Fibroblast of lung (primary cell): ENCODE results near the gene CFAP91. TPM values are rescaled to one million over a fixed set of nuclear protein-coding genes. Genes with fewer than 3 reads are reported as not detected.

Experiments used
- DNase-seq, 2 donors: peaks; one replicate each; pipeline versions ENCODE4 v3.0.0 to v3.0.0-alpha.2; 2010; ENCODE audit warnings: low read depth in 2 of 2
- H2AFZ ChIP-seq: 2 replicates; pipeline ENCODE4 v1.5.1; 2012; ENCODE audit warnings: low read length, control low read depth, inconsistent platforms
- H3K27ac ChIP-seq: 2 replicates; pipeline ENCODE4 v1.5.1; 2011; ENCODE audit warnings: low read length, control low read depth; ENCODE audit not compliant: insufficient read depth
- H3K27me3 ChIP-seq: 2 replicates; pipeline ENCODE4 v1.5.1; 2011; ENCODE audit warnings: mild to moderate bottlenecking, low read length; ENCODE audit not compliant: control insufficient read depth, insufficient read depth
- H3K36me3 ChIP-seq: 2 replicates; pipeline ENCODE4 v1.5.1; 2011; ENCODE audit warnings: low read length; ENCODE audit not compliant: control insufficient read depth, insufficient read depth
- H3K4me1 ChIP-seq: 2 replicates; pipeline ENCODE4 v1.5.1; 2011; ENCODE audit warnings: low read length; ENCODE audit not compliant: control insufficient read depth, insufficient read depth; ENCODE audit errors: extremely low read depth
- H3K4me2 ChIP-seq: 2 replicates; pipeline ENCODE4 v1.5.1; 2011; ENCODE audit warnings: low read length, control low read depth; ENCODE audit not compliant: insufficient read depth; ENCODE audit errors: extremely low read depth
- H3K4me3 ChIP-seq, 4 experiments: fragments of 200-600 bp in 1 of 4; sonication (generic) in 1 of 4; replicated peaks in 1 of 4; 2 replicates each; pipeline ENCODE4 v1.5.1; 2011 to 2016; ENCODE audit warnings: low read length in 4 of 4, low read depth in 3 of 4, mild to moderate bottlenecking in 3 of 4, control low read depth in 2 of 4, inconsistent platforms in 1 of 4, mixed read lengths in 1 of 4; ENCODE audit not compliant: insufficient read depth in 1 of 4; ENCODE audit errors: control extremely low read depth in 1 of 4
- H3K79me2 ChIP-seq: 2 replicates; pipeline ENCODE4 v1.5.1; 2012; ENCODE audit warnings: mild to moderate bottlenecking, low read length, inconsistent platforms; ENCODE audit not compliant: control insufficient read depth, insufficient read depth
- H3K9ac ChIP-seq: 2 replicates; pipeline ENCODE4 v1.5.1; 2011; ENCODE audit warnings: mild to moderate bottlenecking, low read length, control low read depth; ENCODE audit not compliant: insufficient read depth
- H3K9me3 ChIP-seq: 2 replicates; pipeline ENCODE4 v1.5.1; 2012; ENCODE audit warnings: low read depth, low read length; ENCODE audit not compliant: control insufficient read depth, insufficient read depth
- H4K20me1 ChIP-seq: 2 replicates; pipeline ENCODE4 v1.5.1; 2011; ENCODE audit warnings: low read length; ENCODE audit not compliant: control insufficient read depth, insufficient read depth; ENCODE audit errors: extremely low read depth
- EZH2 ChIP-seq: IDR thresholded peaks from 2 replicates; pipeline ENCODE4 v1.5.1; 2012; ENCODE audit warnings: low read length, control low read depth, mild to moderate bottlenecking; ENCODE audit errors: missing control alignments
- polyA plus RNA-seq, 2 donors: library from polyadenylated mRNA; depleted of rRNA in 1 of 2; stranded (reverse) in 1 of 2; unstranded in 1 of 2; fragments of >200 nt; gene quantifications; 2 replicates each; pipeline ENCODE4 v1.2.1, GENCODE V29; 2011 to 2012; ENCODE audit warnings: missing spikeins in 1 of 2
- total RNA-seq: library from RNA; depleted of rRNA; stranded (reverse); fragments of >200 nt; gene quantifications from 2 replicates; pipeline ENCODE4 v1.2.1, GENCODE V29; 2014
- TF ChIP-seq, protein P1 (sequence below), 2 donors: IDR thresholded peaks in 1 of 2; conservative IDR thresholded peaks in 1 of 2; 1 replicate in 1 of 2; 2 replicates in 1 of 2; pipeline ENCODE4 v1.5.1; 2011 to 2012; ENCODE audit warnings: low read length in 2 of 2, control low read depth in 1 of 2, inconsistent platforms in 1 of 2, low read depth in 1 of 2, mild to moderate bottlenecking in 1 of 2

Gene CFAP91
- total and polyA plus RNA-seq, 2 donors (not counting 1 experiment from before 2014, with no cell fraction given), result 0.02 to 0.17 TPM

DNA sequence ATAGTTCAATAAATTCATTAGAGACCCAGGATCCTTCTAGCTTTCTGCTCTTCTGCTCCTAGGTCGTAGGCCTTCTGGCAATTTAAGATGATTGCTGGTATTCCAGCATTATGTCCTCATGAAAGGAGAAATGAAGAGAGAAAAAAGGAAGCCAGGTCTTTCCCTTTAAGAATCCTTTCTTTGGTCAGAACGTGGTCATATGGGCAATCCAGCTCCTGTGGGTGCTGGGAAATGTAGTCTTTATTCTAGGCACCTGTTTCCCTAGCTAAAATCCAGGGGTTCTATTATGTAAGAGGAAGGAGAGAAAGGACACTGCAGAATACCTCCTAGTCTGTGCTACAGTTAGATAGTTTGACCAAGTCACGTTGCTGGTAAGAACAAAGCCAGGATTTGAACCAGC is 43.6 kb downstream of the CFAP91 start:
- Histone ChIP-seq H3K4me2 (no peak overlapping the region), H3K9ac (no peak overlapping the region), H3K4me1 (no peaks in the 10 kb centered on the region), H3K36me3 (no peaks in the 10 kb centered on the region), H3K27me3 (no peaks in the 10 kb centered on the region), H3K27ac (no peak overlapping the region), H2AFZ (no peak overlapping the region), H3K4me3 (no peak overlapping the region), H4K20me1 (no peaks in the 10 kb centered on the region), H3K9me3 (no peaks in the 10 kb centered on the region), H3K79me2 (no peaks in the 10 kb centered on the region)
- no peak for TF ChIP-seq EZH2
- TF ChIP-seq, protein P1, sequence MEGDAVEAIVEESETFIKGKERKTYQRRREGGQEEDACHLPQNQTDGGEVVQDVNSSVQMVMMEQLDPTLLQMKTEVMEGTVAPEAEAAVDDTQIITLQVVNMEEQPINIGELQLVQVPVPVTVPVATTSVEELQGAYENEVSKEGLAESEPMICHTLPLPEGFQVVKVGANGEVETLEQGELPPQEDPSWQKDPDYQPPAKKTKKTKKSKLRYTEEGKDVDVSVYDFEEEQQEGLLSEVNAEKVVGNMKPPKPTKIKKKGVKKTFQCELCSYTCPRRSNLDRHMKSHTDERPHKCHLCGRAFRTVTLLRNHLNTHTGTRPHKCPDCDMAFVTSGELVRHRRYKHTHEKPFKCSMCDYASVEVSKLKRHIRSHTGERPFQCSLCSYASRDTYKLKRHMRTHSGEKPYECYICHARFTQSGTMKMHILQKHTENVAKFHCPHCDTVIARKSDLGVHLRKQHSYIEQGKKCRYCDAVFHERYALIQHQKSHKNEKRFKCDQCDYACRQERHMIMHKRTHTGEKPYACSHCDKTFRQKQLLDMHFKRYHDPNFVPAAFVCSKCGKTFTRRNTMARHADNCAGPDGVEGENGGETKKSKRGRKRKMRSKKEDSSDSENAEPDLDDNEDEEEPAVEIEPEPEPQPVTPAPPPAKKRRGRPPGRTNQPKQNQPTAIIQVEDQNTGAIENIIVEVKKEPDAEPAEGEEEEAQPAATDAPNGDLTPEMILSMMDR (conservative IDR thresholded peaks at IDR 0.05 in 1 of 2, IDR thresholded peaks at IDR 0.05 in 1 of 2; ENCODE audit: low read depth in 1 of 2, low read length in 2 of 2), result no peak
- no peak for DNase-seq

GRCh38 chr3:119747357-119747756 is 44.5 kb downstream of the CFAP91 start:
- H3K9me3 ChIP-seq, result no peaks in the 10 kb centered on the region
- H3K4me2 ChIP-seq, result no peak overlapping the region
- no peaks in the 10 kb centered on the region for H3K4me1 ChIP-seq
- DNase-seq, result no peak
- no peaks in the 10 kb centered on the region for H4K20me1 ChIP-seq
- H3K36me3 ChIP-seq, result no peaks in the 10 kb centered on the region
- no peak overlapping the region for H3K9ac ChIP-seq
- H2AFZ ChIP-seq, result no peak overlapping the region
- TF ChIP-seq, protein P1 (conservative IDR thresholded peaks at IDR 0.05 in 1 of 2, IDR thresholded peaks at IDR 0.05 in 1 of 2; ENCODE audit: low read depth in 1 of 2, low read length in 2 of 2), result no peak
- no peak for TF ChIP-seq EZH2
- H3K79me2 ChIP-seq, result no peaks in the 10 kb centered on the region
- H3K27me3 ChIP-seq, result no peaks in the 10 kb centered on the region
- no peak overlapping the region for H3K27ac ChIP-seq
- no peak overlapping the region for H3K4me3 ChIP-seq

GRCh38 chr3:119748991-119749390 is 46.2 kb downstream of the CFAP91 start:
- no peaks in the 10 kb centered on the region for H3K36me3 ChIP-seq
- no peaks in the 10 kb centered on the region for H3K9me3 ChIP-seq
- no peak overlapping the region for H3K4me3 ChIP-seq
- H2AFZ ChIP-seq, result no peak overlapping the region
- TF ChIP-seq, protein P1 (conservative IDR thresholded peaks at IDR 0.05 in 1 of 2, IDR thresholded peaks at IDR 0.05 in 1 of 2; ENCODE audit: low read depth in 1 of 2, low read length in 2 of 2), result no peak
- no peak for TF ChIP-seq EZH2
- no peak overlapping the region for H3K9ac ChIP-seq
- H3K4me1 ChIP-seq, result no peaks in the 10 kb centered on the region
- DNase-seq, result no peak
- no peaks in the 10 kb centered on the region for H3K27me3 ChIP-seq
- H3K79me2 ChIP-seq, result no peaks in the 10 kb centered on the region
- H3K27ac ChIP-seq, result no peak overlapping the region
- H3K4me2 ChIP-seq, result no peak overlapping the region
- no peaks in the 10 kb centered on the region for H4K20me1 ChIP-seq
